Endodermal cell (in vitro differentiated cells): ENCODE measurements around the gene NME7. TPM values are rescaled to one million over a fixed set of nuclear protein-coding genes. Genes with fewer than 3 reads are reported as not detected.

Experiments used
- DNase-seq: peaks from one replicate; pipeline ENCODE4 v3.0.0-alpha.2; 2017
- H3K27ac ChIP-seq: 2 replicates; pipeline ENCODE4 v1.5.1; 2013; ENCODE audit warnings: mild to moderate bottlenecking, low read depth, low read length, moderate library complexity
- H3K27me3 ChIP-seq: 2 replicates; pipeline ENCODE4 v1.6.1; 2013; ENCODE audit warnings: mild to moderate bottlenecking, low read length, moderate library complexity; ENCODE audit not compliant: insufficient read depth, control insufficient read depth, poor library complexity, severe bottlenecking
- H3K36me3 ChIP-seq: 2 replicates; pipeline ENCODE4 v1.7.0; 2013; ENCODE audit warnings: mild to moderate bottlenecking, low read length, moderate library complexity; ENCODE audit not compliant: control insufficient read depth, insufficient read depth
- H3K4me1 ChIP-seq: one replicate; pipeline ENCODE4 v1.7.0; 2013; ENCODE audit warnings: low read length; ENCODE audit not compliant: control insufficient read depth, insufficient read depth
- H3K4me3 ChIP-seq: 2 replicates; pipeline ENCODE4 v1.5.1; 2013; ENCODE audit warnings: mild to moderate bottlenecking, low read length, moderate library complexity
- H3K9ac ChIP-seq: 2 replicates; pipeline ENCODE4 v1.6.1; 2013; ENCODE audit warnings: mild to moderate bottlenecking, low read length, moderate library complexity; ENCODE audit not compliant: poor library complexity, severe bottlenecking; ENCODE audit errors: extremely low read depth
- H3K9me3 ChIP-seq: 2 replicates; pipeline ENCODE4 v1.6.1; 2013; ENCODE audit warnings: mild to moderate bottlenecking, low read length, moderate library complexity; ENCODE audit not compliant: control insufficient read depth
- H3K27ac Mint-ChIP-seq: 2 replicates; pipeline ENCODE4 v1.8.0; 2020; ENCODE audit warnings: mixed read lengths
- H3K27me3 Mint-ChIP-seq: 2 replicates; pipeline ENCODE4 v1.8.0; 2021; ENCODE audit warnings: mild to moderate bottlenecking, mixed read lengths; ENCODE audit not compliant: insufficient read depth
- H3K36me3 Mint-ChIP-seq: 2 replicates; pipeline ENCODE4 v1.8.0; 2020; ENCODE audit warnings: low read depth, mixed read lengths
- H3K4me1 Mint-ChIP-seq: 2 replicates; pipeline ENCODE4 v1.8.0; 2020; ENCODE audit warnings: mixed read lengths
- H3K4me3 Mint-ChIP-seq: 2 replicates; pipeline ENCODE4 v1.8.0; 2020; ENCODE audit warnings: mild to moderate bottlenecking, moderate library complexity, mixed read lengths
- H3K9me3 Mint-ChIP-seq: 2 replicates; pipeline ENCODE4 v1.8.0; 2020; ENCODE audit warnings: mild to moderate bottlenecking, mixed read lengths
- CTCF ChIP-seq: fragments of 200-600 bp; sonication (generic); conservative IDR thresholded peaks from 2 replicates; pipeline ENCODE4 v1.5.0; 2021; ENCODE audit warnings: antibody characterized with exemption, mild to moderate bottlenecking
- WGBS, 2 experiments: methylation state at CpG; one replicate each; pipeline versions ENCODE4 v1.1.5 to v1.1.7; 2013; ENCODE audit warnings: missing lambda C conversion rate in 2 of 2, mixed read lengths in 1 of 2; ENCODE audit not compliant: insufficient coverage in 1 of 2, insufficient read length in 1 of 2; 5-methylcytosine and 5-hydroxymethylcytosine counted together
- total RNA-seq, 2 donors: library from RNA; stranded (reverse); fragmentation: NEBNext Ultra II Directional in 1 of 2; extraction: Animal tissue kit (Norgen Biotek cat#: 25700) in 1 of 2; gene quantifications; 2 replicates in 1 of 2; 3 replicates in 1 of 2; pipeline ENCODE4 v1.2.1, GENCODE V29; 2021

The NME7 gene
- total RNA-seq, 2 donors from 2014 or later = 28.1 to 32.3 TPM

DNA sequence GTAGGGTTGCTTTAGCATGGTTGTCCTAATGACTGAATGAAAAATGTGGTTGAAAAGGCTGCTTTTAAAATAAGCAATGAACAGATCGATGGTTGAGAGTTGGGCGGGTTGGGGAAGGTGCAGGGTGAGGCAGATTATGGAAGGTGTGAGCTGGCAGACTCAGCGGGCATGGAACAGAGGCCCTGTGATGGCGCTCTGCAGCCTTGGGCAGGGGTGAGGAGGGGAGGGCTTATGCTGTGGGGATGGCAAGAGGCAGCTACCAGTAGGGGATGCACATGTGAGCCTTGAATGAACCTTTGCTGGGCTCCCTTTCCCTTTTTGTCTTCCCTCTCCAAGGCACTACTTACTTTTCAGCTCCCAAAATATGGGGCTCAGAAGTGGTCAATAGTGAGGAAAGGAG lies 230.2 kb downstream of the NME7 start:
- TF ChIP-seq CTCF = no peak
- Histone ChIP-seq H3K36me3 (peaks cover 10% of the 10 kb centered on the region), H3K9me3 (no peaks in the 10 kb centered on the region), H3K9ac (no peak overlapping the region), H3K27ac (no peak overlapping the region), H3K4me3 (no peak overlapping the region), H3K27me3 (no peaks in the 10 kb centered on the region), H3K4me1 (no peaks in the 10 kb centered on the region)
- Mint-ChIP-seq H3K4me1 (peaks cover 13% of the 10 kb centered on the region), H3K4me3 (no peak overlapping the region), H3K27me3 (no peaks in the 10 kb centered on the region), H3K36me3 (peaks cover 3% of the 10 kb centered on the region), H3K27ac (no peak overlapping the region), H3K9me3 (no peaks in the 10 kb centered on the region)
- DNase-seq = no peak
- WGBS, 2 experiments = 91 to 100% methylated on average over 4 of the region's 4 CpGs

DNA sequence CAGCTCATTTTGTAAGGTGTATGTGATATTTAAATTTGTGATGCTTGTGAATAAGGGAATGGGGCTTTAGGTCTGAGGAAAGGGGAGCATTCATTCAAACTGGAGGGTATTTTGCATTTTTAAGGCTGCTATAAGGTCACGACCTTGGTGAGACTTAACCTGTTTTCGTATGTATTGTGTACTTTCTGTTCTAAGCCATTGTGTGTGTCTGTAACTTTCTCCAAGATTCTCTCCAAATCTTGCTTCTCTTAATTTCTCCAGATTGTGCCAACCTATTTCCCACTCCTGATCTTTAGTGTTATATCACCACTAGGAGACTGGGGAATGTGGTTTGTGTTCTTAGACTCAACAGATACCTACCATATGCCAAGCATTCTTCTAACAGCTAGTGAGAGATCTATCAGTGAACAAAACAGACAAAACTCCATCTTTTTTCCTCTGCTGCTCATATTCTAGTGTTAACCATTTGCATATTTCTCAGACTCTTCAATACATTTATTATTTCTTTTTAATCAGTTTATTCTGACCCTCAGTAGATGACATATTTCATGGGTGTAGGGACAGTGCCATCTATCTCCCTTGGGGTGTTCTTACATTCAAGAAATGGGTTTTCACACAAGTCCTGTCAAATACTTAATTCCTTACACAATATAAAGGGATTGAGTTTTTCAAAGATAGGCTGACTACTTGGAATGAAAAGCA lies 233.6 kb downstream of the NME7 start:
- Mint-ChIP-seq H3K9me3 (no peaks in the 10 kb centered on the region), H3K27me3 (no peaks in the 10 kb centered on the region), H3K36me3 (peaks cover 26% of the 10 kb centered on the region), H3K4me1 (peaks cover 13% of the 10 kb centered on the region), H3K27ac (peak overlapping the region; percentile 10), H3K4me3 (no peak overlapping the region)
- H3K27ac ChIP-seq = no peak overlapping the region
- no peaks in the 10 kb centered on the region for H3K9me3 ChIP-seq
- no peak overlapping the region for H3K9ac ChIP-seq
- TF ChIP-seq CTCF = peak; percentile 58
- no peak for DNase-seq
- H3K27me3 ChIP-seq = no peaks in the 10 kb centered on the region
- H3K36me3 ChIP-seq = peaks cover 41% of the 10 kb centered on the region
- H3K4me3 ChIP-seq = no peak overlapping the region
- no peaks in the 10 kb centered on the region for H3K4me1 ChIP-seq
- 90 to 93% methylated on average over 2 of the region's 2 CpGs for WGBS, 2 experiments

DNA sequence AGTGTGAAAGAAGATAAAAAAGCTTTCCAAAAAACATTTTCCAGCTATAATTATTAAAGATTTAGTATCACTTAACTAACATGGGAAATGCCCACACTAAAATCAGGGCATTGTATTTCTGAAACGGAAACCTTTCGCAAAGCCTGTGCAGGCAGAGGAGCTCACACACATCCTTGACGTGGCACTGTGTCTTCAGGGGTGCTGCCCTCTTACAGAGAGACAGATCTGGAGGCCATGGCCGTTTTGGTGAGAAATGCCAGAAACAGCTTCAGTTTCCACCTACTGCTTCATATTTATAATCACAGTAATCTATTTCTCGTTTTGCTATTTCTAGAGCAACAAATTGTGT lies 234.4 kb downstream of the NME7 start:
- Histone ChIP-seq H3K36me3 (peaks cover 48% of the 10 kb centered on the region), H3K4me3 (no peak overlapping the region), H3K9ac (no peak overlapping the region), H3K9me3 (no peaks in the 10 kb centered on the region), H3K27ac (no peak overlapping the region), H3K4me1 (no peaks in the 10 kb centered on the region), H3K27me3 (no peaks in the 10 kb centered on the region)
- no peaks in the 10 kb centered on the region for H3K9me3 Mint-ChIP-seq
- peaks cover 33% of the 10 kb centered on the region for H3K36me3 Mint-ChIP-seq
- H3K4me3 Mint-ChIP-seq = no peak overlapping the region
- H3K27ac Mint-ChIP-seq = no peak overlapping the region
- 85 to 95% methylated on average over 5 of the region's 5 CpGs for WGBS, 2 experiments
- no peak for DNase-seq
- peaks cover 13% of the 10 kb centered on the region for H3K4me1 Mint-ChIP-seq
- TF ChIP-seq CTCF = no peak
- no peaks in the 10 kb centered on the region for H3K27me3 Mint-ChIP-seq
